Body of pancreas (tissue), 4 donors: ENCODE measurements around the gene PXDN. TPM values are rescaled to one million over a fixed set of nuclear protein-coding genes. Genes with fewer than 3 reads are reported as not detected.

ENCODE experiments used
- ATAC-seq: fragments of 150-250 bp; one replicate; pipeline ENCODE4 v1.9.1; 2016
- DNase-seq, 4 donors: peaks; one replicate each; pipeline ENCODE4 v3.0.0-alpha.2; 2019
- H3K27ac ChIP-seq, 4 donors: fragments of 200-600 bp; sonication (generic); 1 replicate in 3 of 4; 2 replicates in 1 of 4; pipeline versions ENCODE4 v1.5.1 to v1.6.1; 2016 to 2019; ENCODE audit warnings: mild to moderate bottlenecking in 1 of 4, mixed read lengths in 1 of 4, moderate library complexity in 1 of 4
- H3K27me3 ChIP-seq, 2 donors: fragments of 200-600 bp; sonication (generic); one replicate each; pipeline ENCODE4 v1.6.0; 2016; ENCODE audit warnings: mild to moderate bottlenecking in 1 of 2
- H3K36me3 ChIP-seq, 2 donors: fragments of 200-600 bp; sonication (generic); replicated peaks in 1 of 2; 2 replicates each; pipeline ENCODE4 v1.5.1; 2016; ENCODE audit warnings: low read depth in 2 of 2; ENCODE audit not compliant: insufficient read depth in 1 of 2
- H3K4me1 ChIP-seq: fragments of 200-600 bp; sonication (generic); one replicate; pipeline ENCODE4 v1.6.0; 2016
- H3K4me3 ChIP-seq, 2 donors: fragments of 200-600 bp; sonication (generic); 1 replicate in 1 of 2; 2 replicates in 1 of 2; pipeline ENCODE4 v1.5.1; 2016 to 2019
- H3K9me3 ChIP-seq, 3 donors: fragments of 200-600 bp; sonication (generic); 1 replicate in 2 of 3; 2 replicates in 1 of 3; pipeline ENCODE4 v1.5.1; 2016
- CTCF ChIP-seq, 7 experiments: fragments of 450-650 bp in 4 of 7; fragments of 200-600 bp in 3 of 7; sonication (generic) in 3 of 7; IDR thresholded peaks; one replicate each; pipeline ENCODE4 v1.5.1; 2016 to 2019; ENCODE audit warnings: antibody characterized with exemption in 7 of 7
- POLR2A ChIP-seq, 3 donors: fragments of 450-650 bp; IDR thresholded peaks; one replicate each; pipeline ENCODE4 v1.6.1; 2016; ENCODE audit warnings: antibody characterized with exemption in 3 of 3, mild to moderate bottlenecking in 2 of 3
- WGBS, 2 donors: methylation state at CpG; one replicate each; pipeline ENCODE4 v1.1.5; 2017; 5-methylcytosine and 5-hydroxymethylcytosine counted together
- intact Hi-C: fragments of 100-400 bp; cut with DNase I; formaldehyde crosslinking; loops from one replicate; pipeline ENCODE4 v1.15.1; 2023
- total RNA-seq, 2 donors: library from RNA; depleted of rRNA; stranded (reverse); fragments of >200 nt; gene quantifications; one replicate each; pipeline ENCODE4 v1.1.0, GENCODE V29; 2016

Gene PXDN
- total RNA-seq, 2 donors from 2014 or later: 7.0 to 41.9 TPM

GRCh38 chr2:1588051-1588977, 156.0 kb downstream of the PXDN start:
- Histone ChIP-seq H3K27me3 (no peaks in the 10 kb centered on the region), H3K27ac (no peak overlapping the region), H3K36me3 (no peaks in the 10 kb centered on the region), H3K4me1 (peaks cover 13% of the 10 kb centered on the region), H3K9me3 (no peaks in the 10 kb centered on the region), H3K4me3 (no peak overlapping the region)
- intact Hi-C loops: no loop called here
- DNase-seq: no peak
- no peak for ATAC-seq
- TF ChIP-seq POLR2A (IDR thresholded peaks at IDR 0.05): no peak
- no peak for TF ChIP-seq CTCF (IDR thresholded peaks at IDR 0.05)
- WGBS, 2 donors: 56 to 78% methylated on average over 25 of the region's 27 CpGs

- no peak for ATAC-seq
These were observed 157.1 kb downstream of the PXDN start for GRCh38 chr2:1586923-1587840.

GRCh38 chr2:1586251-1586922, 157.9 kb downstream of the PXDN start:
- H3K27ac ChIP-seq: no peak overlapping the region
- no peaks in the 10 kb centered on the region for H3K36me3 ChIP-seq
- peaks cover 2% of the 10 kb centered on the region for H3K4me1 ChIP-seq
- no peak for TF ChIP-seq CTCF (IDR thresholded peaks at IDR 0.05)
- TF ChIP-seq POLR2A (IDR thresholded peaks at IDR 0.05): no peak
- no peaks in the 10 kb centered on the region for H3K27me3 ChIP-seq
- no peak overlapping the region for H3K4me3 ChIP-seq
- no peak for ATAC-seq
- intact Hi-C loops: no loop called here
- DNase-seq: no peak
- WGBS, 2 donors: 45 to 60% methylated on average over 4 to 14 of the region's 14 CpGs
- H3K9me3 ChIP-seq: no peaks in the 10 kb centered on the region

More at GRCh38 chr2:1586923-1587840, 157.1 kb downstream of the PXDN start:
- no peak overlapping the region for H3K27ac ChIP-seq
- peaks cover 10% of the 10 kb centered on the region for H3K4me1 ChIP-seq
- DNase-seq: no peak
- H3K27me3 ChIP-seq: no peaks in the 10 kb centered on the region
- no peaks in the 10 kb centered on the region for H3K36me3 ChIP-seq
- intact Hi-C loops: no loop called here
- no peaks in the 10 kb centered on the region for H3K9me3 ChIP-seq
- no peak for TF ChIP-seq POLR2A (IDR thresholded peaks at IDR 0.05)
- TF ChIP-seq CTCF (IDR thresholded peaks at IDR 0.05): no peak
- no peak overlapping the region for H3K4me3 ChIP-seq
- WGBS, 2 donors: 58 to 59% methylated on average over 17 of the region's 17 CpGs

- H3K36me3 ChIP-seq: no peaks in the 10 kb centered on the region
- H3K4me3 ChIP-seq: no peak overlapping the region
- intact Hi-C loops: no loop called here
- no peak for DNase-seq
- no peaks in the 10 kb centered on the region for H3K27me3 ChIP-seq
- TF ChIP-seq POLR2A (IDR thresholded peaks at IDR 0.05): no peak
- TF ChIP-seq CTCF (IDR thresholded peaks at IDR 0.05): no peak
- no peak for ATAC-seq
- no peaks in the 10 kb centered on the region for H3K9me3 ChIP-seq
- H3K27ac ChIP-seq: no peak overlapping the region
- WGBS, 2 donors: 79 to 83% methylated on average over 8 to 14 of the region's 17 CpGs
- no peaks in the 10 kb centered on the region for H3K4me1 ChIP-seq
These were observed 158.7 kb downstream of the PXDN start for GRCh38 chr2:1585635-1586034.
